Measurements from ENCODE around the gene SPINK6.

The SPINK6 gene, protein sequence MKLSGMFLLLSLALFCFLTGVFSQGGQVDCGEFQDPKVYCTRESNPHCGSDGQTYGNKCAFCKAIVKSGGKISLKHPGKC

DNA sequence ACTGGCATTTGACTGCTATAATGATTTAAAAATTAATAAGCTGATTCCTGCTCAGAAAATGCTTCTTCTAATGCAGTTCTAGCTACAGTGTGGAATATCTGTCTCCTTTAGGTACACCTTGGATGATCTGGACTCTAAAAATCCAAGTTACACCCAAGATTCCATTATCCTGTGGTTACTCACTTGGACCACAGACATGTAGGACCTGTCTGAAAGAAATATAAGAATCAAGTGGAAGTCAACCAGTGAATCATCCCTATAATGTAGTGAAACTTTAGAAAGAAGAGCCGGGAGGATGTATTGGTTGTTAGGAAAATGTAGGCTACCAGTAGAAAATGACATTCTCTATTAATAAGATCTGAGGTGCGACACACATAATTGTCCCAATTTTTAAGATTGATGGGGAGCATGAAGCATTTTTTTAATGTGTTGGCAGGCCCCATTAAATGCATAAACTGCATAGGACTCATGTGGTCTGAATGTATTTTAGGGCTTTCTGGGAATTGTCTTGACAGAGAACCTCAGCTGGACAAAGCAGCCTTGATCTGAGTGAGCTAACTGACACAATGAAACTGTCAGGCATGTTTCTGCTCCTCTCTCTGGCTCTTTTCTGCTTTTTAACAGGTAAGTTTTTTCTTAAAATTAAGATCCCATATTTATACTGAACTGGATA, at the start of gene SPINK6:
TSS of gene SPINK6 (plus strand) at position 512 of the 673 bp plus-strand sequence. CDS start at position 567, 55 bp downstream.
- DNase-seq = no peak

DNA sequence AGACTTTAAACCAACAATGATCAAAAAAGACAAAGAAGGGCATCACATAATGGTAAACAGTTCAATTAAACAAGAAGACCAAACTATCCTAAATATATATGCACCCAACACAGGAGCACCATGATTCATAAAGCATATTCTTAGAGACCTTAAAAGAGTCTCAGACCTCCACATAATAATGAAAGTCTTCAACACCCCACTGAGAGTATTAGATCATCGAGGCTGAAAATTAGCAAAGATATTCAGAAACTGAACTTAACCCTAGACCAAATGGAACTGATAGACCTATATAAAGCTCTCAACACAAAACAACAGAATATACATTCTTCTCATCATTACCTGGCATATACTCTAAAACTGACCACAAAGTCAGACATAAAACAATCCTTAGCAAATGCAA, 46.2 kb upstream of the SPINK6 start:
- no peak for DNase-seq

DNA sequence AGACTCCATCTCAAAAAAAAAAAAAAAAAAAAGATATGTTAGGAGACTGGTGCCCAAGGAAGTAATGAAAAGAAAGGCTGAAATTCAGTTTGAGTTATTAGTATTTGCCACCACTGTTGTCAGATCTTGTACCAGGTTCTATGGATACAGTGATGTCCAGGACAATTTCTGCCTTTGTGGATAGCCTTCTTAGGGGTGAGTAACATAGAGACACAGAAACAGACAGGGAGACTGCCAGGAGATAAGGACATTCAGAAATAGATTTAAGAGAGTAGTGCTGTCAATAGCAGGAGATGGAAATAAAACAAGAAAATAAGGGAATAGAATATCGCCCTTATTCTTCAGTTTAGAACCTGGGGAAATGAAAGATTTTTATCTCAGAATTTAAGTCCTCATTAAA, 40.8 kb upstream of the SPINK6 start:
- no peak for DNase-seq

DNA sequence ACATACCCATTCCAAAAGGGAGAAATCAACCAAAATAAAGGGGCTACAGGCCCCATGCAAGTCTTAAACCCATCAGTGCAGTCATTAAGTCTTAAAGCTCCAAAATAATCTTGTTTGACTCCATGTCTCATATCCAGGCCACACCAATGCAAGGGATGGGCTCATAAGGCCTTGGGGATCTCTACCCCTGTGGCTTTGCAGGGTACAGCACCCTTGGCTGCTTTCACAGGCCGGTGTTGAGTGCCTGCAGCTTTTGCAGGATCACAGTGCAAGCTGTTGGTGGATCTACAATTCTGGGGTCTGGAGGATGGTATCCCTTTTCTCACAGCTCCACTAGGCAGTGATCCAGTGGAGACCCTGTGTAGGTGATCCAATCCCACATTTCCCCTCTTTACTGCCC, 39.5 kb upstream of the SPINK6 start:
- no peak for DNase-seq

DNA sequence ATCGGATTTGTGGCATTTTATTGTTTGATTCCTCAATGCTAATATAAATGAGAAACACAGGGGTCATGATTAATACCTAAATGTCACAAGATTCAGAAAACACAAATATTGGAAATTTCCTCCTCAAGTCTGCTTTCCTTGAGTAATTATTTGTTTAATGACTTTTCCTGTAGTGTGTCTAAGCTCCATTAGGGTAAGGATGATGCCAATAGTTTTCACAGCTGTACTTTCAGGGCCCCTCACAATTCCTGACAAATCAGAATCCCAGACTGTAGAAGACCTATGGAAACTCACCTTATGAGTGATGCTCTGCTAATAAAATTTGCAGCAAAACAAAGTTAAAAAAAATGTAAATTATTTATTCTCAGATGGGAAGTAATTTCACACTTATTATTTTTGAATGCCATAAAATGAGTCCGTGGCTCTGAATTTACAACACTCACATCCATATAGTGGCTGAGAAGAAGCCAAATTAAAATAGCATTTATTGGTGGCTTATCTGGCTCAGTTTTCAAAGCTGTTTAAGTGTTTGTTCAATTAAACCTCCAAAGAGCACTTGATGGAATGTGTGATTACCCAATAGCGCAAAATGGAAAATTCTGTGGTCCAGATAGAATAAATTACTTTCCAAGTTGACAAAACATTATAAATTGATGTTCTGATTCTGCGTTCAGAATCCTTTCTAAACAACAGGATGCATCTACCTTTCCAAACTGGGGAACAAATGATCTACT, 36.1 kb upstream of the SPINK6 start:
- no peak for DNase-seq

DNA sequence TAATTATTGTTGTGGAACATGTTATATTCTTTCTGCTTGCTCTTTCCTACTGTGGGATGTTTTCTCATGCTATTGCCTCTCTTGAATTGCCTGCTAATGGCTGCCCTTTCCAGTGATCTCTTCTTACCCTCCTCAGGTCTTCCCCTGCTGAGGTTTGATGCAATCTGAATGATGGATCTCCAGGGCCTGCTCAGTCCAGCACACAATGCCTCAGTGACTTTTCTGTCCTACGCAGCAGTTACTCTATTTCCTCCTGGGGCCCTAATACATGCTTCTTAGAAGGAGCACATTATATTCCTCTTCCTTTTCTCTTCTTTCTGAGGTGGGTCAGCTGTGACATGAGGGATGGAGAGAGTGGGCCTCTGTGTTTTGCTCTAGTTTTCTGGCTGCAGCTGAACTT, 34.6 kb upstream of the SPINK6 start, which contains the start of gene SPINK14:
TSS of gene SPINK14 (plus strand) at position 301 of the 400 bp plus-strand sequence. CDS start 1,187 bp downstream, outside the sequence.
- no peak for DNase-seq

DNA sequence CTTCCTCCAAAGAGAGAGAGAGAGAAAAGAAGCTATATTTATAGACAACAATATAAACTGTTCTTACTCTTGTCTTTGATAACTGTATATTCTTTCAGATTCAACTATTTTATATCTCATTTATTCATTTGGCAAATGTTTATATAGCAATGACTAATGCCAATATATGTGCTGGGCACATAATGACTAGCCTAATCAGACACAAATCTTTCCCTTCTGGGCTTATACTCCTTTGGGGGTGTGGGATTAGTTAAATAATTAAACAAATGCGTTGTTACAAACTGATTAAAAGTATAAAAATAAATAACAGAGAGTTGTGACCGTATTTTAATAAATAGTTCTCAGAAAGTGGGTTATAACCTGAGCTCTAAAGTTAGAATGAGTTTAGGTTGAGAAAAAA, 30.5 kb upstream of the SPINK6 start:
- DNase-seq = no peak

DNA sequence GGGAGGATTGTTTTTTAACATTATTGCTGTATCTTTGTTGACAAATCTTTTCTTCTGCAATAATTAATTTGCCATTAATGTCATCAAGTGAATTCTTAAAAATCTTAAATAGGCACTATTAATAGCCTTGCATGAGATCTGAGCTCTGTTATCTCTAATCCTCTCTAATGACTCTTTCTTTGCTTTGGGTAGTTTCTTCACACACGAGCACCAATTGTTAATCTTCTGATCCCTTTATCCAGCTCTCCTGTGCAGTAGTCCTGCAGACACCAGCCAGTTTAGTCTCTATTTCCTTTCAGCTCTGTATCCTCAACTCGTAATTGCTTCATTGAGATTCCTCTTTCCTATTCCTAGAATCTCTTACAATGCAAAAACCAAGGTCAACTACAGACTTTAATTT, 26.4 kb upstream of the SPINK6 start:
- no peak for DNase-seq

DNA sequence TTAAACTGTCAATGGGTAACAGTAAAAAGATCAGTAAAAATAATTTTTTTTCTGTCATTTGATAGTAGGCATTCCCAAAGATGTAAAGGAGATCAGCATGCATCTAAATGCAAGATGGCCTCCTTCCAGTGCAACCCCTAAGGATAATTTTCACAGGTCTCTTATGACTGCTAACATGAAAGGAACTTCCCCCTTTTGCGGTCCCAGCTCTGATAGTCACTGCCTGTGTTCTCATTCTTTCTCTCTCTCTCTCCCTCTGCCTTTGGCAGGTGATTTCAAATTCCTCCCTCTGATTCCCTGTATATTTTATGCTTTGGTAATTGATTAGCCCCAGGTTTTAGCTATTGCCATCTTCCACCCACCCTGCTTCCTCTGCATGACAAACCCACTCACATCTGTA, 25.6 kb upstream of the SPINK6 start:
- no peak for DNase-seq

DNA sequence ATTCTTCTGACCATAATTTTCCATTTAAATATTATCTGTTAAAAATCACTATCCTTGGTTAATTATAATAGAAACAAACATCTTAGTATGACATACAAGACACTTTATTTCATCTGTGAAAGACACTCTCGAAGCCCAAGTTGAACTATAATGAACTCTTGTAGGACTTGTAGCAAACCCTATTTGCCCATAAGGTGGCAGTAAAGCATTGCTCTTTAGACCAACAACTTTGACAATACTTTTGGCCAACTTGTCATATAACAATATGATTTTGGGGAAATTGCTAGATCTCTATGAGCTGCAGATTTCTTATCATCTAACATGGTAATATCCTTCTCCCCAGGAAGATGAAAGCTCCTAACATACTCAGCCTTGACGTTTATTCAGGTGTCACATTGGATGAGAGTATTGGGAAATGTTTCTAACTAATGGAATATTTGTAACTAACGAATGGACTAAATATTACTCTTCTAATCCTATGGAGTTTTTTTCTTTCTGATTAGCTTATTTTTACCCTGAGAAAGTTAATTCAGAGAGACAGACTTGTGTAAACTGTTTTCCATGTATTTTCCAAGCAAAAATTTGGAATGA, 23.5 kb upstream of the SPINK6 start:
- no peak for DNase-seq

DNA sequence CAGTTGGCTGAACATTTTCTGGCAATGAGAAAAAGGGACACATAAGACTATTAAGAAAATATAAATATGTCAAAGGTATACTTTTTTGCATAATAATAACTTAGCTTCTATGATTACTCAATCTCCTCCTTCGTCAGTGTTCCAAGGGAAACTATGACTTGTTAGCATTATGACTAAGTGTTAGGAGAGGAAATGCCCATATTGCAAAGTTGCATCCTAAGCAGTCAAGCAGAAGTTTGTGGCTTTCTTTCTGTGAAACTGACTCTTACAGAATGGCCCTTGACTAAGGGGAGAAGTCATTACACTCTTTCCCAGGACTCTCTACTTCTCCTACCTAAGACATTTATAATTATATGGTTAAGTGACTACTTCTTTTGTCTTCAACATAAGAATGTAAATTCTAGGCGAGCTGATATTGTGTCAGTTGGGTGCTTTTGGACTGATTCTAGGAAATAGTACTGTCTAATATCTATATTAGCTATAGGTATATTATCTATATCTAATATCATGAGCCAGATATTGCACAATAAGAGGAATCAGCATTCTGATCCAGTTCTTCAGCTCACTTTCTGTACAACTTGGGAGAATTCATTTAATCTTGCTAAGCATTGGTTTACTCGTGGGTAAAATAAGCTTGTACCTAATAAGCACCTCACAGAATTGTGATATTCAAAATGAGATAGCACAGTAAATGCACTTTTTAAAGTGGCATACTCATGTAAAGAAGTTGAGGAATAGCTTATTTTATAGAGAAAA, 16.4 kb upstream of the SPINK6 start:
- no peak for DNase-seq

DNA sequence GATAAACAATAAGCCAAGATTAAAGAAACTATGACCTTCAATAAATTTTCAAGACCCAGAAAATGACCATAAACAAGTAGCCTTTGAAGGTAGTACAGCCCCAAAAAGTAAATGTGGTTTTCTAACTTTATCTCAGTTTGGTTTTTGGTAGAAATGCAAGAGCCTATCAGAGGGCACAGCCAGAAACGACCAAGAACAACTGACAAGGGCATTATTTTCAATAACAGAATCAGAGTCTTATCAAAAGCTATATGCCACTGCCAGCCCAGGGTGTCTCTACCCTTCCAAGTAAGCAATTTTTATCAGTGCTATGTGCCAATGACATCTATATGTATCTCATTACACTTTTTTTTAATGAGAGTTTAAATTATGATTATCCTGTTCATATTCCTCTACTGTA, 11.8 kb upstream of the SPINK6 start:
- no peak for DNase-seq

DNA sequence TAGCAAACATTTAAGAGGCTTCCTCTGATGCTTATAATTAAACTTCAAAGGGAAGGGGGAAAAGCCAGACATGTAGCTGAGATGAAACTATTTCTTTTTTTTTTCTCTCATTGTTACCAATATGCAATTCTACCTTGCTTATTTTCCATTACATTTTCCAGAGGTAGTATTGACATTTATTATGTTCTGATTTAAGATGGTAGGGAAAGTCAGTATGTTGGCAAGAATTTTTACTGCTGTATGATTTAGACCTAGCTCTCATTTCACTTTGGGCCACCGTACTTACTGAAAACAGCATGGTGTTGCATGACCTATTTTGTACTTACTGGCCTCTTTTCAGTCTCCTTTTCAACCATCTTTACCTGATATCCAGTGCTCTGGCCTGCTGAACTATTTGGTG, 9.6 kb upstream of the SPINK6 start:
- no peak for DNase-seq

DNA sequence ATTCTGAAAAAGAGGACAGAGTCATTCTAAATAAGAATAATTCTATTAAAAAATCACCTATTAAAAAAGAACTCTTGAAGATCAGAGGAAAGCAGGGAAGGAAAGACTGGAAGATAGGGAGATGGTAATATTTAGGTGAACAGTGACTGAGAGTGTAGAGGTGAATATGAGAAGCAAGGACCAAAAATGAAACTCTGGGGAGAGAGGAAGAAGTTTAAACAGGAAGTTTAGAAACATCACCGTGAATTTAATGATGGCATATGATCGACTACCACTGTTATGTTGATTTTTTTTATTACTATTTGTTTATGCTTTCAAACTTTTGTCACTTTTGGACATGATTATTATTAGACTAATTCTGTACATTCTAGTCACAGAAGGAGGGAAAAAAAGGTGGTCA, 1.7 kb upstream of the SPINK6 start:
- no peak for DNase-seq

DNA sequence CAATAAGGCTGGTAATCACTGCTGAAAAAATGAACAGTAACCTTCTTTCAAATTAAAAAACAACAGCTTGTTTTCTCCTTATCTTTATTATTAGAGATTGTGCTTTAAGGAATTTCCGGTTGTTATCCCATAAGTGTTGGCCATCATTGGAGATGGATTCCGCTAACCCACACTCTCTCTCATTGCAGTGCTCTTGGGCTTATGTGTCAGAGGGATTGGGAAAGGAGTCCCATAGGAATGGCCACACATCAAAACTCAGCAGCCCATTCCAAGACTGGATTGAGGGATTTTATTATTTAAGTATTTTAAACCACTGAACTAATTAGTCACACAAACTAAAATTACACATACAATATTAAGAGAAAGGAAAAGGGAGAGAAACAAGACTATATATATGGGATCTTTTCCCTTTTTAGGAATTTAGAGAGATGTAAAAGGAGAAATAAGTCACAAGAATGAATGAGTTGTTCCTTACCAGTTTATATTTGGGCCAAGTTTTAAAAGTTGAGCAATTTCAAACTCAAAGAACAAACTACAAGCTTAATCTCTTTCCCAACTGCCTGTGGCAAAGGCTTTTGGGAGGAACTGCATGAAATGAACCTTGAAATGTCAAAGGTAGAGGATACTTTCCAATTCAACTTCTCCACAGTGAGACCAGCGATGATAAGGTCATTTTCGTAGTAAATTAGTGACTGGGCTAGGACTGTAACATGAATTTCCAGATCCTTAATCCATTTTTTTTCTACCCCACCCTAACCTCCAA, 2.4 kb downstream of the SPINK6 start:
- DNase-seq = no peak

DNA sequence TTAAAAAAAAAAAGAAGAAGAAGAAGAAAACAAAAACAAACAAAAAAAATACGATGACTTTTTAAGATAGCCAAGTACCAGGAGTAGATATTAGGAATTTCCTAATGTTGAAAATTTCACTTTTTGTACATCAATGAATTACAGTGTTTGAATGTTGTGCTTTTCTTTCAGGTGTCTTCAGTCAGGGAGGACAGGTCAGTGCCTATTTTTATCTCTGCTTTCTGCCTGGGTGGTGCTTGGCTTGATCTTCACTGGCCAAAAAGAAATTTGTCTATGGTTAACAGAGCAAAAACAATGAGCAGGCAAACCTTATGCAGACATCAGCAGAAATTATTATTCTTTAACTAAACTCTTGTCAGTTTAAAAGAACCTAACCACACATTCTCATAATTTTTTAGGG, 3.0 kb downstream of the SPINK6 start:
- DNase-seq = no peak

DNA sequence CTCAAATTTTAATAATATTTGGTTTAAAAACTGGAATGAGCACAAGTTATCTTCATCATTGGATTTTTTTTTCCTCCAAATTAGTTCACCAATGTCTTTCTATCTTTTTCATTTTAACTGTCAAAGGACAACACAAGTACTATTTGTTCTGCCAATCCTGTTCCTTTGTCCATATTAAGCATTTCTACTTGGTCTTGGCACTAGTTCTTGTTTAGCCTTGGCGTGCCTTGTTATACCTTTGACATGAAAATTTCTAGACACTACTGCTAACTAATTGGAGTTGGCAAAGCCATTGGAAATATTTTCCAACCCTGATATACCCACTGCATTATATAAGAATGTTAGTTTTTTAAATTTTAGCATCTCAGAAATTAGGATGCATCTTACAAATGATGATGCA, 3.8 kb downstream of the SPINK6 start:
- DNase-seq = no peak

DNA sequence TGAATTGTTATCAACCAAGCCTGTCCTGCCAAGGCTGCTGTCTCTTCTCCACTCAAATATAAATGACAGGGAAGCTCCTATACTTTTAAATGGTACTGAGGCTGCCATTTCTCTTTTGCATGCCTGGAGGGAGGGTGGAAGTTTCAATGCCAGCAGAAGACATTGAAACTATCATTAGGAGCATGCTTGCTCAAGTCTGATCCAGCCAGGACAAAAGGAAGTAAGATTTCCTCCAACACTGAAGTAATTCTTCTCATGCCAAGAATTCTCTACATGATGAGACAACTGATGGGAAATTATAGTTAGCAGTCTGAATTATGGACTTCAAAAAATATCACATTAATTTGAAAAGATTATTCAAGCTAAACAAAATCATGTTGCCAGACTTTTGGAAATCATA, 5.4 kb downstream of the SPINK6 start:
- no peak for DNase-seq

DNA sequence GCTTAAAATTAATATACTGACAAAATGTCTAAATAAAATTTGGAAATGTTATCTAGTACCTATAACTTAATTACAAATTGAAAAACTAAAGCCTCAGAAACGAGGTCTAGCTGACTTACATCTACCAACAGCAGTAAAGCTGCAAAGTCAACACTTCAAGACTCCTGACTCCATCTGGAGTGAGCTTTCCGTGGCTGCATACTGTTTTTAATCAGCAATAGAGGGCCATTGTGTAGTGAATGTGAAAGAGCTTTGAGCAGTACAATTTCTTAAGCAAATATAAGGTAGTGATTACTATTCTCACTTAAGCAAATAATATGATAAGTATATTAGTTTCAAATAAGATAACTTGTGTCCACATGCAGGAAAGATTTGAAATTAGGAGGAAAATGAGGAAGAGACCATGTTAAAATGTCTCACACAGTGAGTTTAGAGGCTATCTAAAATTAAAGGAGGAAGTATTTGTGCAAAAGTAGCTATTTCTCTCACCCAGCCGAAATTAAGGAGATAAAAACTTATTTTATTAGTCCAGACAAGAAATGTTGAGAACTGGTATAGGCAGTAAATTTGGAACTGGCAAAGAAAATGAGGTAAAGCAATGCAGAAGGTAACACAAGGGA, 6.4 kb downstream of the SPINK6 start:
- no peak for DNase-seq

DNA sequence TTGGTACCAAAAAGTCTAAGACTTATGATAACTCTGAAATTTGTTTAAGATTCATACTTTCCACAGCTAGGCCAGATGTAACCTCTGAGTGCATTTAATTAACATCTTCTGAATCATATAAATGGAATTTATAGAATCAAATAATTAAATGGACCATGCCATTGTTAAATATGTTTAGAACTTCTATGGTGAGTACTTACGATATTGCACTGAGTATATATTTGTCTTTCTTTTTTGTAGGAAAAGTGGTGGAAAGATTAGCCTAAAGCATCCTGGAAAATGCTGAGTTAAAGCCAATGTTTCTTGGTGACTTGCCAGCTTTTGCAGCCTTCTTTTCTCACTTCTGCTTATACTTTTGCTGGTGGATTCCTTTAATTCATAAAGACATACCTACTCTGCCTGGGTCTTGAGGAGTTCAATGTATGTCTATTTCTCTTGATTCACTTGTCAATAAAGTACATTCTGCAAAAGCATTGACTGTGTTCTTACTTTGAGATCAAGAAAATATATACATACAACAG, 11.9 kb downstream of the SPINK6 start:
- no peak for DNase-seq

DNA sequence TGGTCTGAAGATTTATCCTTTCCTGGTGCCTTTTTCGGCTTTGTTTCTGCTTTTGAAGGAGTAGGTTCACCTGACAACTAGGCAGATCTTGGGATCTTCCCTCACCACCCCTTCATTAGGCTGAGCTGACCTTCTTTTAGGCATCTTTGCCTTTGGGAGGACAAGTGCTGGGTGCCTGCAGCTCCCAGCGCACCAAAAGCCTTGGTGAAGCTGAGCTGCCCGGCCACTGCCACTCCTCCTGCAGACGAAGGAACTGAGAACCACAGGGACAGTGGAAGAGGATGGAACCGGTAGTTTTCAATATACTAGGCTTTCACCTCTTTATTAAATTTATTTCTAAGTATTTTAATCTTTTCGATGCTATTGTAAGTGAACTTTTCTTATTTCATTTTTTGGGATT, 18.7 kb downstream of the SPINK6 start:
- no peak for DNase-seq
